HG03460 (cell line): ENCODE data around the gene ADGRG1.

Experiments
- ATAC-seq: cut with Tn5 transposase; IDR thresholded peaks from one replicate; pipeline ENCODE4 v1.9.1; 2021; ENCODE audit not compliant: unreplicated experiment

Gene ADGRG1

DNA sequence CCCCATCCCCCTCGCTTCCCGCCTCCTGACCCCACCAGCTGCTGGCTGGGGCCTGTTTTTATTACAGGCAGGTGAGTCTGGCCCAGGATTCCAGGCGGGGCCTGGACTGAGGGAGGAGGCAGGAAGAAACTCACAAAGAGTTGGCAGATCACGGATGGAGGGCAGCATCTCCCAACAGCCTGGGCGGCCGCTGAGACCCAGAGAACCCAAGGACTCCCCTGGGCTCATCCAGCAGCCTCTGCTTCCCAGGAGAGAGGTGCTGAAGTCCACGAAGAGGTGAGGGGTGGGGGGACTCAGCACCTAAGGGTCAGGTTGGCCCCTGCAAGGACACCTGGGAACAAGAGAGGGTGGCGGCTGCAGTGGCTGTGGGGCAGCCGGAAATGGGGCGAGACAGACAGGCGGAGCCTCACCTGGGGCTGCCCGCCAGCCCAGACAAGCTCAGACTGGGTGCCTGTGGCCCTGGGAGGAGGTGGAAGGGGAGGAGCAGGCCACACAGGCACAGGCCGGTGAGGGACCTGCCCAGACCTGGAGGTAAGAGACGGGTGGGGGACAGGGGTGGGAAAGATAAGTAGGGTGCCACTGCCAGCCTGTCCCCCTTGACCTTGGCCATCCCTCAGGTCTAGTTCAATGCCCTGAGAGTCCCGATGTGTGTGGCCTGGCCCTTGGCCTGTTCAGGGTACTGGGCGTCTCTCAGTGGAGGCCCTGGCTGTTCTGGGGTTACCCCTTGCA, 8.7 kb upstream of the ADGRG1 start:
- ATAC-seq = no peak

DNA sequence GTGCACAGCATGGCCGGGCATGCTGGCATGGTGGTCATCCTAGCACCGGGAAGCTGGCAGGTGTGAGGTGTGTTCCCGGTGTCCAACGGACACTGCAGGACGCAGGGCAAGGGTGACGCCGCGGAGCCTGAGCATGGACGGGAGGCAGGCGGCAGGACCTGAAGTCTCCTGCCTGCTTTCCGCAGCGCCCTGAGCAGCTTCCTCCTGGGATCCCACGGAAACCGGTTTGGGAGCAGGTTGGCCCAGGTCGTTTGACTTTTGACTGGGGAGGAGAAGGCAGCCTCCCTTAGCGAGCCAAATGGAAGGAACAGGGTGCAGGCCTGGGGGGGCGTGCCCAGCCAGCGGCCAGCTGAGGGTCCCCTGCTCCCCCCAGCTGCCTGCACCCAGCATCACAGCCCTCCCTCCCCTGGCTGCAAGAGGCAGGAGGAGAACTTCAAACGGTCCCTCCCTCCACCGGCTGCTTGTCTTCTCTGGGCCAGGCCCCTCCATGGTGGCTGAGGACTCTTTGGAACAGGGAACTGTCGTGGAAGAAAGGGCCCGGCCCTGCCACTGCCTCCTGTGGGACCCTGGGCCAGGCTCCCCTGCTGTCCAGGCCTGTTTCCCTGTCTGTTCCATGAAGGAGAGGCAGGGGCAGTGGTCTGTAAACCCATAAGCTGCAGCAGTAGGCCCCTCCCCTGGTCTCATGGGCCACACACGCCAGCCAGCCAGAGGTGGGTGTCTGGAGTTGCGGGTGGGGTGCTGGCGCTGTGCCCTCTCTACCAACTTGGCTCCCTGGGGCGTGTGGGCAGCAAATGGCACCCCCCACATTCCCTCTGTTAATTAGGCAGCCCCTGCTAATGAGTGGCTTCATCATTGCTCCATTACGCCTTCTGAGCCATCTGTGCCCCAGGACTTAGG, 7.8 kb upstream of the ADGRG1 start:
- ATAC-seq = no peak

DNA sequence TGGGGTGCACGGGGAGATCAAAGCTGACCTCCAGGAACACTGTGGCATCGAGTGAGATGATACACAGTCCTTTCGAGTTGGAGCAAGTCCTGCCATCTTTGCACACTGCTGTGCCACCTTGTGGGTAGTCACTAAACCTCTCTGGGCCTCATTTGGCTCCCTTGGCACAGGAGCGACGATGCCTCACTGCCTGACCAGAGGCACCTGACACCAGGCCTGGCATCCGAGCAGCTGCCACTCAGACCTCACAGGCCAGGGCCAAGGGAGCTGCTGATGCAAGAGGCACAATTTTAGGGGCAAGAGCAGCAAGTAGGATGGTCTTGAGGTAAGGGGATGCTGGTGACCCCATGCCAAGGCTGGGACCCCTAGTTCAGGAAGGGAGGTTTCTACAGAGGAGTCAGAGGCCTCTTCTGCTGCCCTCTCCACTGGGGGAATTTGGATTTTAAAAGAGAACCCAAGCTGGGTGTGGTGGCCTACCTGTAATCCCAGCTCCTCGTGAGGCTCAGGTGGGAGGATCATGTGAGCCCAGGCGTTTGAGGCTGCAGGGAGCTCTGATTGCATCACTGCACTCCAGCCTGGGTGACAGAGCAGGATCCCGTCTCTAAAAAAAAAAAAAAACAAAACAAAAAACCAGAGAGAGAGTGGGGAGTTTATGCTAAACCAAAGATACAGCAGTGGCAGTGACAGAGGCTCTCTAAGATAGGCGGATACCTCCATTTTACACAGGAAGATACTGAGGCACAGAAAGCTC, 6.7 kb upstream of the ADGRG1 start:
- ATAC-seq = no peak

DNA sequence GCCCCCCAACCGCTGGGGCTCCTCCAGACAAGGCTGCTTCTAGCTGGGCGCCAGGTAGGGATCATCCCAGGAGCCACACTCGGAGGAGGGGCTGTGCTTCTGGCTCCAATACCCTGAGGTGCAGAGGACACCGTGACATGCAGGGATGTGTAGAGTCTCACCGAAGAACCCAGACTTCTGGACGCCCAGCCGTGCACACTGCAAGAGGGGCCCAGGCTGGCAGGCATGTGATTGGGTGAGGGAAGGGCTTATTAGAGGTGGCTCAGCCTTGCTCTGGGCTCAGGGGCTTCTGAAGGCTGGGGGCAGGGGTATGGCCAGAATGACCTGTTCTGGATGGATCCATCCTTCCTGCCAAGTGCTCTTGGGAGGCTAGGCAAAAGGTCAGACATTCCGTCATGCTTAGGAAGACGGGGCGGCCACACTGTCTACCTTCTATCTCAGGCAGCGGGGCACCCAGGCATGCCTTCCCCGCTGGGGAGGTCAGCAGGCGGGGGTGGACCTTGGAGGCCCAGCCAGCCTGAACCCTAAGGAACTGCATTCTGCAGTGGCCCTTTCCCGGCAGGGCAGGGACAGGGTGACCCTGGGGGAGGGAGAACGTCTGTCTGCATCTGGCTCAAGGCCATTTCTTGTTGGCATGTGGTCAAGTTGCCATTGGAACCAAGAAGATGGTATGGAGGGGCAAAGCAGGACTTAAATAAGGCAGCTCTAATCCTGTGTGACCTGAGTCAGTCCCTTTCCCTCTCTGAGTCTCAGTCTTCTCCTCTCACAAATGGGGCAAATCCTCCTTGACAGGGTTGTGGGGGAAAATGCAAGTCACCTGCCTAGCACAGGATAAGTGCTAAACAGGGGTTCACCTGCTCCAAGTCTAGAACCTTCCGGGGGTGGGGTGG, 5.8 kb upstream of the ADGRG1 start:
- ATAC-seq = no peak

DNA sequence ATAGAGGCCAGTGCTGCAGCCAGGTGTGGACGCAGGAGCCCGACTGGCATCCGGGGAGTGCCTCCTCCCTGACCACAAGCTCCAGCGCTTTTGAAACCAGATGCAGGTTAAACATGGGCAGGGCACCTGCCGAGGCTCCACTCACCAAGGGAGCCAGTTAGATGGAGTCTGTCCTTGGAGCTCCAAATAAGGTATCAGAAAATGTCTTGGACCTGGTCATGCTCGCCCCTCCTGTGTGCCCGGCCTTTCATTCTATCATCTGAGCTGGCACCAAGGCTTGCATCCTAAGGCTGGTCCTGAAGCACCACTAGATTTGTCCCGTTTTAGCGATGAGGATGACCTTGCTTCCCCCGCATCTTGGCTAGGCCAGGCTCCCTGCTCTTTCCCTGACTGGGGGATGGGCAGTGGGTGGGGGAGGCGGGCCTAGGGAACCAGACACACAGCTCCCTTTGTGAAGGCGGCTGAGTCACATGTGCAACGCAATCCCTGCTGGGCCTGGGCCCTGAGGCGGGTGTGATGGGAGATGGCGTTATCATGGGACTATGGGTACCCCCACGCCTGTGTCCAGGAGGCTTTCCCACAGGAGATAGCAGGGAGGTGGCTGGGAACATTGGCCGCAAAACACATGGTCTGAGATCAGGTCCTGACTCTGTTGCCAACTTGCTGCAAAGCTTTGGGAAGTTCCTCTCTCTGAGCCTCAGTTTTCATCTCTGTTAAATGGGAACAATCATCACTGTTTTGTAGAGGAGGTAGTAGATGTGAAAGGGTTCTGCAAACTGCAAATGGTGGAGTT, 5.0 kb upstream of the ADGRG1 start:
- no peak for ATAC-seq

DNA sequence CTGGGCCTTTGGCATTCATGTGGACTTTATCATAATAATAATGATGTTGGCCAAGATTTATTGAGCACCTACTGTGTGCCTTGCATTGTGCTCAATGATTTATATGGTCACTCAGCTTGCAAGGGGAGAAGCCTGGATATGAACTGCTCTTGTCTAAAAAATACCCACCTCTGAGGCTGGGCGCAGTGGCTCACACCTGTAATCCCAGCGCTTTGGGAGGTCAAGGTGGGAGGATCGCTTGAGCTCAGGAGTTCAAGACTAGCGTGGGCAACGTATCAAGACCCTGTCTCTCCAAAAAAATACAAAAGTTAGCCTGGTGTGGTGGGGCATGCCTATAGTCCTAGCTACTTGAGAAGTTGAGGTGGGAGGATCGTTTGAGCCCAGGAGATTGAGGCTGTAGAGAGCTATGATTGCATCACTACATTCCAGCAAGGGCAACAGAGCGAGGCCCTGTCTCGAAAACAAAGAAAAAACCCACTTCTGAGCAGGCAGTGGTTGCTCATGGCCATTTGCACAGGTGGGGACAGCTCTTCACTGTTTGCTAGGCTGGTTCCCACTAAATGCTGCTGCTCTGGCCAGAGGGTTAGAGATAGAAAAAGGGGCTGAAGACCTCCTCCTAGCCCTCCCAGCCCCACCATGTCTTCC, 4.3 kb upstream of the ADGRG1 start:
- ATAC-seq = no peak

DNA sequence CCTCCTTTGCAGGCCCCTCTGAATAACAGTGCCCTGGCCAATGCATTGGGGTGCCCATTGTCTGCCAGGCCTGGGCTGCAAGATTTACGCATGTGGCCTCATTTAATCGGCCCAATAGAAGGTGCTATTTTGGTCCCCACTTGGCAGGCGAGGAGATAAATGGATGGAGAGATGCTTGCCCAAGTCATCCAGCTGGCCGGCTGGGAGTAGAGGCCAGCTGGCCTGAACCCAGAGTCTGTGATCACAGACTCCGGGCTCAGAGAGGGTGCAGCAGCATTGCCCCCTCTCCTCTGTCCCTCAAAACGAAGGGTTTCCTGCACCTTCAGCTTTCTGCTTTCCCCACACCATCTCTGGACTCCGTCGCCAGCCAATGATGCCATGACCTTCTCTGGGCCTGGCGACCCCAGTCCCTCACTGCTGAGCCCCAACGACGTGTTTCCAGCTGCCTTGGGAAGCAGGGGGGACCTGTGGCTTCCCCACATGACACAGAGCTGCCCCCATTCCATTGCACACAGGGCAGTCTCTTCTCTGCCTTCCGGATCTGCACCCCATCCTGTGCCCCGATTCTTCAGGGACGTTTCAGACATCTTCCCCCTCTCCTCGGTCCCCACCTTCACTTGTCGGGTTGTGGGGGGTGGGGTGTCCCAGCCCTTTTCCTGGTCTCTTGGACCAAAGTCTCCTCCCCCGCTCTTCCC, 3.5 kb upstream of the ADGRG1 start:
- ATAC-seq = no peak

DNA sequence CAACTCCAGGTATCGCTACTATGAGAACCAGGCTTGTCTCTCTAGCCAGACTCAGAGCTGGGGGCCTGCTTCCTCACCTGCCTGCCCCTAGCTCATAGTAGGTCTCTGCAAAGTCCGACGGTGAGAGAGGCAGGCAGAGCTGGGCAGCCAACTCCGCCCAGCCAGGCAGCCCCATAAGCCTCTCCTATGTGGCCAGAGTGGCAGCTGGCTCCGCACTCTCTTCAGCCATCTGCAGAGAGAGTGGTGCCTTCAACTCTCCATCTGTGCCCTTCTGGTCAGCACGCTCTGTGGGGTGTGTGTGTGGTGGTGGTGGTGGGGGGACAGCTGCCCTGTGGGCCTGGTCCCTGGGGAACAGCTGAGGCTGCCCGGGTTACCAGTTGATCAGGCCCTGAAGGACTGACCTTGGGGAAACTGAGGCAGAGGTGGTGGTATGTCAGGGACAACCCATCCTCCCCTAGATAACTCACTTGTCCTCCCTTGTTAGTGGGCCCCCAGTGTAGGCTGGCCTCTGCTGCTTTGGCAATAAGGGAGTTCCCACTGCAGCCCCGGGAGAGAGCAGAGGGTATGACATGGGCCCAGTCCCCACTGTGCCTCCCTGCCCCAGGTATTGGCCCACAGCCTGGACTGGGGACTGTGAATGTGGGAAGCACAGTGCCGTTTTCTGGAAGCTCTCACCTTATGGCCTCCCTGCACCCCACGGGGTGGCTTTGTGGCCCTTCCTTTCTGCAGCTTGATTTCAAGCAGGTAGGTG, 1.8 kb upstream of the ADGRG1 start:
- no peak for ATAC-seq

DNA sequence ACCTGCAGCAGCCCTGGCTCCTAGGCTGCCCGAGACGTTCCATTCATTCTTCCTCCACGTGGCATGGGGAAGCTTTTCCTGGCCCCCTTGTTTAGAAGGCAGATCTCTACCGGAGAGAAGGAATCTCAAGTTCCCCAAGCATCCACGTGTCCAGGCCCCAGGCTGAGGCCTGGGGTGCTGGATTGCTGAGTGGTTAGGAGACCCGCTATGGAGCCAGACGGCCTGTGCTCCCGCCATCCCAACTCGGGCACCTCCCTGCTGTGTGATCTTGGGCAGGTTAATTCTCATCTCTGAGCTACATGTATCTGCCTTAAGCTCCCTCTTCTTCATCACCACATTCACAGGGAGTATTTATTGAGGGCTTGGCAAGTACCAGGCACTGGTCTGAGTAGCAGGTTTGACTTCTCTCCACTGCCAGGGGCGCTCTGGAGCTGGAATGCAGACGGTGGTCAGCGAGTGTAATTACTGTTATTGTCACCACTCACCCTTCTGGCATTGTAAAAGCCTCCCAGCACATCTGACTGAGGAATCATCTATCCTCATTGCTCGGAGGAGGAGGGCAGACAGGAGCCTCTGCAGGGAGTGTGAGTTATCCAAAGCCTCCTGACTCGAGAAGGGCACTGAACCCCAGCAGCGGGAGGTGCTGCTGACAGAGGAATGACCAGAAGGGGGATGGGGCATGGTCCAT, 1.1 kb upstream of the ADGRG1 start:
- no peak for ATAC-seq

DNA sequence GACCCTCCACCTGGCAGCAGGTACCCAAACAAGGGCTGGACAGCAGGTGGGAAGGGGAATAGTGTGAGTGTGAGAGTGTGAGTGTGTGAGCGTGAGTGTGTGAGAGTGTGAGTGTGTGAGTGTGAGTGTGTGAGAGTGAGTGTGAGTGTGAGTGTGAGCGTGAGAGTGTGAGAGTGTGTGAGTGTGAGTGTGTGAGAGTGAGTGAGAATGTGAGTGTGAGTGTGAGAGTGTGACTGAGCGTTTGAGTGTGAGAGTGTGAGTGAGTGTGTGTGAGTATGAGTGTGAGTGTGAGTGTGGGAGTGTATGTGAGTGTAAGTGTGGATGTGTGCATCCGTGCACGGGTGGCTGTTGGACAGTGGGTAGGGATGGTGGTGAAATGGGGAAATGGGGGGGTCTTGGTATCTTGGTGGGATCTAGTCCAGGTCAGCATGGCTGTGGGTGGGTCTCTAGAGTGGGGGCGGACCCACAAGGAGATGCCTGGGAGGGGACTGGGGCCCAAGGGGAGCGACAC, 408 bp downstream of the ADGRG1 start:
- no peak for ATAC-seq

DNA sequence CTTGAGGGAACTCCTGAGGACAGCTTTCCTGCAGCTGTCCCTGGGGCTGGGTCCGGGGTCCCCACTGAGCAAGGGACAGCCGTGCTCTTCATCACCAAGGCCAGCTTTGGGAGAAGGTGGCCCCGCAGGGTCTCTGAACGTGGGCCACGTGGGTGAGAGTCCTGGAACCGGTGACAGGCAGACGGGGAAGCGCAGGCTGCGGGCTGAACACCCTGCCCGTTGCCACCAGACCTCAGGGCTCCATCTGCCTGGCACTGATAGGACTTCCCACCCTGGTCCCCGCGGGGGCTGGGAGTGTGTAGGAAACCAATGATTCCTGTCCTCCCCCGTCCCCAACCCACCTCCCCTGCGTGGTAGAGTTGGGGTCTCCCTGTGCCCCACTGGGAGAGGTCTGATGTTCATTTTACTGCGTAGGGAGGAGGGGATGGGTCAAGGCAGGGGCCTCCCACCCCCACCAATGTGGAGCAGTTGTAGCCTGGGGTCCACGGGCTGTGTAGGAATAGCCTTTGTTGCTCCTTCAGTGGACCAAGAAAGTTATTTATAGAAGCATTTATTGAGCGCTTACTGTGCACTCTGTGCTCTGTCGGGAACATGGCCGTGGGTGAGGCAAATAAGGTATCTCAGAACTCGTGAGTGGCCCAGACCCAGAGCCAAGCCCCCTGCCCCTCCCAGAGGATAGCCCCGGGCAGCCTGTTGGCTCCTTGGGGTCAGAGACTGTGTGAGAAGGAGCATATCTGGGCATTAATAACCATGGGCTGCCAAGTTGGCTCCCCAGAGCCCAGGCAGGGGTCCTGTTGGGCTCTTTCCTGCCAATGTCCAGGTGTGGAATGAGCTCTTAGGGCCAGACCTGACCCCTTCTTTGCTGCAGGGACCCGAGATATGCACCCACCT, 1.3 kb downstream of the ADGRG1 start:
- ATAC-seq = no peak

DNA sequence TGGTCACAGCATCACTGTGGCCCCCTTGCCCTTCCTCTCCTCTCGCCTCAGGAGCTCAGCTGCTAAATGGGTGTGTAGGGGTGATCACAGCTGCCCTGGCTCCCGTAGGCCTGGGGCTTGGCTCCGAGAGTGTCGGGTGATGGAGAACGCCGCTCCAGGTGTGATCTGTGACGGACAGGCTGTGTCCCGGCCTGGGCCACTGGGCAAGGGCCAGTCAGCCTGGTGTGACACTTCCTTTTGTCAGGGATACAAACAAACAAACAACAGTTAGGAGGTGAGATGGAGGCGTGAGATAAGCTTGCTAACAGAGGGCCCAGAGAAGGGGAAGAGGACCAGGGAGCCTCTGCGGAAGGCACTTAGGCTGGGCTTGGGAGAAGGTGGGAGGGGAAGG, 2.0 kb downstream of the ADGRG1 start:
- no peak for ATAC-seq

DNA sequence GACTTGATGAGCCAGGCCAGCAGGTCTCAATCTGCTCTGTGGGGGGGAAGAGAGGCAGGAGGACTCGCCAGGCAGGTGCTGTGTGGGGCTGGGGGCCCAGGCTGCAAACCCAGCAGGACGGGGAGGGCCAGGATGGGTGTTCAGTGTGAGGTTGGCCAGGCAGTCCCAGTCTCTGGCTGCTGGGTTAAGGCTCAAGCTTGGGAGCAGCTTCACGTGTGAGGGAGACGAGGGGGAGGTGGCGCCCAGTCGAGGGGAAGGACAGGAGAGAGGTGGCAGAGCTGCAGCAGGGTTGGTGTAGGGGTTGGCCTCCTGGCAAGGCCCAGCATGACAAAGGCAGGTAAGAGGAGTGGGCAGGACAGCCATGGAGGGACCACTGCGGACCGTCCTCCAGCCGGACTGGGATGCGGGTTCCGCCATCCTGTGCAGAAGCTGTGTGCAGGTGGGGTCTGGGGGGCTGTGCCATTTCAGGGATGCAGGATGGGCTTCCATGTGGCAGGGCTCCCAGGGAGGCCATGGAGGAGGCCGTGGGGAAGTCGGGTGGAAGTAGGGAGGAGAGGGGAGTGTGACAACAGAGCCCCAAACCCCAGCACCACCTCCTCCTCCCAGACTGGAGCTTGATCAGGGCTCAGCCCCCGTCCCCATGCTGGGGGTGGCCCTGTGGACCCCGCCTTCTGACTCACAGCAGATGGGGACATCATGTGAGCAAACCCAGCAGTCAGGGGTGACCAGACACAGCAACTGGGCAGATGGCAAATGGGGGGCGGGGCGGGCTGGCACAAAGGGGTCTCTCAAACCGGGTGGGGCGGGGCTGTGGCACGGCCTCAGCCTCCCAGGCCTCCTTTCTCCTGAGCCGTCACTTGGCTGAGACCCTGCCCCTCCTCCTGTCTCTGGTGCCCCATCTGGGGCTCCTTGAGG, 2.8 kb downstream of the ADGRG1 start:
- ATAC-seq = no peak

DNA sequence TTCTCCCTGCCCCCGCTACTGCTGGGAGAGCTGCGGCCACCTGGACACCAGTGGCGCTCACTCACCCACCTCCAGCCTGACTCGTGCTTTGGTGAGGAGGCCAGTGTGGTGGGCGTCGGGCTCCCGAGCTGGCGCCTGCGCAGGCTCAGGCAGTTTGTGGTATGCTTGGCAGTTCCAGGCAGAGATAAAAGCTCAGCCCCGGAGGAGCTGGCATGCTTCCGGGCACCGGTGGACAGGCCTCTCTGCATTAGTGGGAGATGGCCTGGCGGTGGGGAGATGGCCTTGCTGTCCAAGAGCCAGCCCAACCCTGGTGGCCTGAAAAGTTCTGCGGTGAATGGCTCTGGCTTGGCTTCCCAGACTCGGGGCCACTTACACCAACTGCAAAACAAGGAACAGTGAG, 4.1 kb downstream of the ADGRG1 start:
- ATAC-seq = no peak

DNA sequence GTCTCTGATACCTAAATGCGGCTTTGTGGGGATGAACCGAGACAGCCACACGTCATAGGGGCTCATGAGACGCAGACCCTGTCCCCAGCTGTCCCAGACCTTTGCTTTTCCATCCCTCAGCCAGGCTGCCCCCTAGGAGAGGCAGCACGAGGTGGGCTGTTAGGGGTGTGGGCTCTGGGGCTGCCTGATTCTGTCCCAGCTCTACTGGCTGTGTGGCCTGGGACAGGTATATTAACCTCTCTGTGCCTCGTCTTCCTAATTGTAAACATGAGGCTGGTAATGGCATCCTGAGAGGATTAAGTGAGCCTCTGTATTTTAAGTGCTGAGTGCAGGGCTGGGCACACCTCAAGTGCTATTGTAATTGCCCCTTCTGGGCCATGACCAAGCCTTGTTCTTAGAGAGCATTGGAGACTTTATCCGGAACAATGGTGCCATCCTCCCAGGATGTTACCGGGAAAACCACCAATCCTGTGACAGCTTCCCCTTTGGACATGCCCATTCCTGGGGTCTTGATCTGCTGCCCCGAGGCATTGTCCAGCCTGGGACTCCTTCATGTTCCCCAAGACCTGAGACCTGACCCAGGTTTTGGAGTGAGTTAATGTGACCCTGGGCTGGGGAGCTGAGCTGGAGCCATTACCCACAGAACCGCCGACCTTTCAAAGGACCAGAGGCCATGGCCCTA, 5.1 kb downstream of the ADGRG1 start:
- no peak for ATAC-seq
